Neural cell (in vitro differentiated cells): Measurements from ENCODE around the gene SLC29A3. TPM values are rescaled to one million over a fixed set of nuclear protein-coding genes. Genes with fewer than 3 reads are reported as not detected.

Experiments used
- H2AFZ ChIP-seq: fragments of 200-600, 300-800 bp; sonication (generic), shearing (Covaris generic); 2 replicates; pipeline ENCODE4 v1.6.0; 2014; ENCODE audit warnings: low read depth, mild to moderate bottlenecking, antibody characterized with exemption, low read length, moderate library complexity
- H3F3A ChIP-seq: fragments of 200-600 bp; shearing (Covaris generic); 2 replicates; pipeline ENCODE4 v1.6.1; 2016; ENCODE audit warnings: mild to moderate bottlenecking, moderate library complexity, mixed read lengths, antibody characterized with exemption, low read length; ENCODE audit not compliant: insufficient read depth, poor library complexity, severe bottlenecking
- H3K27ac ChIP-seq: fragments of 200-600, 300-800 bp; sonication (generic), shearing (Covaris generic); 2 replicates; pipeline ENCODE4 v1.5.1; 2014; ENCODE audit warnings: mild to moderate bottlenecking, low read length, moderate library complexity
- H3K27me3 ChIP-seq: fragments of 300-800, 200-600 bp; sonication (generic), shearing (Covaris generic); 2 replicates; pipeline ENCODE4 v1.6.0; 2014; ENCODE audit warnings: mild to moderate bottlenecking, low read depth, low read length, moderate library complexity; ENCODE audit not compliant: insufficient read depth
- H3K36me3 ChIP-seq: fragments of 300-800, 200-600 bp; sonication (generic), shearing (Covaris generic); 2 replicates; pipeline ENCODE4 v1.5.1; 2014; ENCODE audit warnings: mild to moderate bottlenecking, antibody characterized with exemption, low read length, moderate library complexity; ENCODE audit not compliant: insufficient read depth
- H3K4me2 ChIP-seq: fragments of 300-800, 200-600 bp; sonication (generic), shearing (Covaris generic); 2 replicates; pipeline ENCODE4 v1.6.0; 2014; ENCODE audit warnings: mild to moderate bottlenecking, low read length
- H3K4me3 ChIP-seq: fragments of 300-800, 200-600 bp; sonication (generic), shearing (Covaris generic); 2 replicates; pipeline ENCODE4 v1.5.1; 2014; ENCODE audit warnings: mild to moderate bottlenecking, low read length, moderate library complexity
- H3K79me2 ChIP-seq: fragments of 200-600 bp; shearing (Covaris generic); replicated peaks from 2 replicates; pipeline ENCODE4 v1.6.0; 2014; ENCODE audit warnings: mild to moderate bottlenecking, low read length, moderate library complexity; ENCODE audit not compliant: insufficient read depth
- H3K9ac ChIP-seq: fragments of 300-800, 200-600 bp; sonication (generic), shearing (Covaris generic); 2 replicates; pipeline ENCODE4 v1.6.1; 2016; ENCODE audit warnings: mild to moderate bottlenecking, low read length, mixed read lengths
- H3K9me2 ChIP-seq: fragments of 200-600 bp; shearing (Covaris generic); 2 replicates; pipeline ENCODE4 v1.6.1; 2016; ENCODE audit warnings: mild to moderate bottlenecking, low read length, mixed read lengths; ENCODE audit not compliant: insufficient read depth
- H3K9me3 ChIP-seq: fragments of 200-600, 300-800 bp; sonication (generic), shearing (Covaris generic); 2 replicates; pipeline ENCODE4 v1.6.1; 2016; ENCODE audit warnings: mild to moderate bottlenecking, mixed run types, low read length, moderate library complexity, mixed read lengths
- H4K20me1 ChIP-seq: fragments of 200-600 bp; shearing (Covaris generic); 2 replicates; pipeline ENCODE4 v1.6.1; 2016; ENCODE audit warnings: mild to moderate bottlenecking, mixed run types; ENCODE audit not compliant: insufficient read depth
- CTCF ChIP-seq: fragments of 450-650 bp; IDR thresholded peaks from 2 replicates; pipeline ENCODE4 v1.5.1; 2014; ENCODE audit warnings: antibody characterized with exemption, mild to moderate bottlenecking, moderate library complexity; ENCODE audit not compliant: poor library complexity, severe bottlenecking
- EP300 ChIP-seq: fragments of 450-650 bp; conservative IDR thresholded peaks from 2 replicates; pipeline ENCODE4 v1.6.1; 2014; ENCODE audit warnings: antibody characterized with exemption, mild to moderate bottlenecking, moderate library complexity; ENCODE audit not compliant: poor library complexity, severe bottlenecking
- EZH2 ChIP-seq: fragments of 200-600, 300-800 bp; shearing (Covaris generic), sonication (generic); IDR thresholded peaks from 2 replicates; pipeline ENCODE4 v1.6.1; 2014; ENCODE audit warnings: antibody characterized with exemption, low read length, borderline replicate concordance, mild to moderate bottlenecking; ENCODE audit not compliant: insufficient read depth, poor library complexity, severe bottlenecking
- MXI1 ChIP-seq: fragments of 450-650 bp; conservative IDR thresholded peaks from 2 replicates; pipeline ENCODE4 v1.6.1; 2014; ENCODE audit warnings: antibody characterized with exemption, mild to moderate bottlenecking; ENCODE audit not compliant: poor library complexity, severe bottlenecking
- POLR2AphosphoS5 ChIP-seq: IDR thresholded peaks from 2 replicates; pipeline ENCODE4 v1.6.1; 2012
- RAD21 ChIP-seq: fragments of 450-650 bp; conservative IDR thresholded peaks from 2 replicates; pipeline ENCODE4 v1.6.1; 2014; ENCODE audit warnings: antibody characterized with exemption, mild to moderate bottlenecking, moderate library complexity
- REST ChIP-seq: IDR thresholded peaks from 2 replicates; pipeline ENCODE4 v1.6.1; 2012; ENCODE audit warnings: borderline replicate concordance
- SMC3 ChIP-seq: fragments of 450-650 bp; conservative IDR thresholded peaks from 2 replicates; pipeline ENCODE4 v1.6.1; 2014; ENCODE audit warnings: antibody characterized with exemption, mild to moderate bottlenecking, moderate library complexity; ENCODE audit not compliant: poor library complexity
- TAF1 ChIP-seq: IDR thresholded peaks from 2 replicates; pipeline ENCODE4 v1.6.1; 2012; ENCODE audit warnings: low read depth
- polyA plus RNA-seq: library from polyadenylated mRNA; depleted of rRNA; stranded (reverse); fragments of >200 nt; gene quantifications from 2 replicates; pipeline ENCODE4 v1.2.3, GENCODE V29; 2014

Gene SLC29A3
- polyA plus RNA-seq, 1 donor from 2014 or later: 2.3 TPM

- Histone ChIP-seq H3K9me3 (no peaks in the 10 kb centered on the region), H4K20me1 (no peaks in the 10 kb centered on the region), H3K9ac (no peak overlapping the region), H2AFZ (no peak overlapping the region), H3K9me2 (no peaks in the 10 kb centered on the region), H3K79me2 (no peaks in the 10 kb centered on the region), H3K27ac (no peak overlapping the region), H3K27me3 (peaks cover 32% of the 10 kb centered on the region), H3K4me2 (no peak overlapping the region), H3K36me3 (no peaks in the 10 kb centered on the region), H3K4me3 (no peak overlapping the region), H3F3A (no peaks in the 10 kb centered on the region)
- TF ChIP-seq EZH2 (no peak), TAF1 (no peak), REST (no peak), POLR2AphosphoS5 (no peak), MXI1 (no peak), RAD21 (no peak), SMC3 (no peak), EP300 (no peak), CTCF (no peak)
Observed at GRCh38 chr10:71395621-71396020, 76.6 kb downstream of the SLC29A3 start.

- Histone ChIP-seq H3K4me2 (no peak overlapping the region), H3K9me2 (no peaks in the 10 kb centered on the region), H3K79me2 (no peaks in the 10 kb centered on the region), H3F3A (no peaks in the 10 kb centered on the region), H3K36me3 (no peaks in the 10 kb centered on the region), H4K20me1 (no peaks in the 10 kb centered on the region), H3K27ac (no peak overlapping the region), H3K4me3 (peak overlapping the region; percentile 71), H3K27me3 (peaks cover 32% of the 10 kb centered on the region), H2AFZ (no peak overlapping the region), H3K9ac (peak overlapping the region; percentile 52), H3K9me3 (no peaks in the 10 kb centered on the region)
- peak; percentile 99 for TF ChIP-seq SMC3
- TF ChIP-seq POLR2AphosphoS5: no peak
- peak; percentile 99 for TF ChIP-seq RAD21
- no peak for TF ChIP-seq EZH2
- no peak for TF ChIP-seq EP300
- peak; percentile 94 for TF ChIP-seq CTCF
- no peak for TF ChIP-seq REST
- TF ChIP-seq TAF1: no peak
- peak; percentile 6 for TF ChIP-seq MXI1
Observed at GRCh38 chr10:71396084-71396710, 77.1 kb downstream of the SLC29A3 start.
